HEK293T (cell line): Measurements from ENCODE around the gene MRPS35.

Source experiments
- CTCF ChIA-PET: fragments of 350-600 bp; formaldehyde crosslinking; extraction: SDS; loops from one replicate; lab custom pipeline; 2021; ENCODE audit warnings: antibody characterized with exemption, inconsistent platforms; lab: Yijun Ruan, JAX
- POLR2A ChIA-PET: fragments of 350-600 bp; formaldehyde crosslinking; extraction: SDS; loops from one replicate; lab custom pipeline; 2020; ENCODE audit warnings: antibody characterized with exemption, inconsistent platforms; lab: Yijun Ruan, JAX
- DNase-seq: peaks from one replicate; pipeline ENCODE4 v3.0.0; 2012; ENCODE audit warnings: mixed read lengths; ENCODE audit errors: extremely low spot score
- ARNT ChIP-seq: fragments of 450-650 bp; IDR thresholded peaks from 2 replicates; pipeline ENCODE4 v1.6.1; 2017; ENCODE audit warnings: mild to moderate bottlenecking
- BHLHE40 ChIP-seq: fragments of 450-650 bp; IDR thresholded peaks from 2 replicates; pipeline ENCODE4 v1.6.1; 2016; ENCODE audit warnings: mild to moderate bottlenecking, moderate library complexity, borderline replicate concordance
- CTBP1 ChIP-seq: fragments of 450-650 bp; IDR thresholded peaks from 2 replicates; pipeline ENCODE4 v1.6.1; 2016; ENCODE audit warnings: borderline replicate concordance
- ELF4 ChIP-seq: fragments of 450-650 bp; IDR thresholded peaks from 2 replicates; pipeline ENCODE4 v1.6.1; 2017; ENCODE audit warnings: antibody characterized with exemption
- FOXA1 ChIP-seq: fragments of 450-650 bp; IDR thresholded peaks from 2 replicates; pipeline ENCODE4 v1.6.1; 2016; ENCODE audit warnings: mild to moderate bottlenecking
- FOXK2 ChIP-seq: fragments of 450-650 bp; IDR thresholded peaks from 2 replicates; pipeline ENCODE4 v1.6.1; 2016; ENCODE audit warnings: mild to moderate bottlenecking
- FOXM1 ChIP-seq: fragments of 450-650 bp; IDR thresholded peaks from 2 replicates; pipeline ENCODE4 v1.6.1; 2017; ENCODE audit warnings: mild to moderate bottlenecking, borderline replicate concordance
- HDGF ChIP-seq: fragments of 450-650 bp; IDR thresholded peaks from 2 replicates; pipeline ENCODE4 v1.6.1; 2017; ENCODE audit warnings: antibody characterized with exemption, borderline replicate concordance
- L3MBTL2 ChIP-seq: fragments of 450-650 bp; conservative IDR thresholded peaks from 2 replicates; pipeline ENCODE4 v1.6.1; 2016; ENCODE audit warnings: mild to moderate bottlenecking
- LEF1 ChIP-seq: fragments of 450-650 bp; IDR thresholded peaks from 2 replicates; pipeline ENCODE4 v1.6.1; 2017; ENCODE audit warnings: mild to moderate bottlenecking, borderline replicate concordance
- NFRKB ChIP-seq: fragments of 450-650 bp; IDR thresholded peaks from 2 replicates; pipeline ENCODE4 v1.6.1; 2016; ENCODE audit warnings: mild to moderate bottlenecking, moderate library complexity
- PKNOX1 ChIP-seq: fragments of 450-650 bp; IDR thresholded peaks from 2 replicates; pipeline ENCODE4 v1.6.1; 2016
- SP1 ChIP-seq: fragments of 450-650 bp; IDR thresholded peaks from 2 replicates; pipeline ENCODE4 v1.6.1; 2017
- SUZ12 ChIP-seq: fragments of 450-650 bp; IDR thresholded peaks from 2 replicates; pipeline ENCODE4 v1.6.1; 2016; ENCODE audit warnings: mild to moderate bottlenecking
- TARDBP ChIP-seq: fragments of 450-650 bp; IDR thresholded peaks from 2 replicates; pipeline ENCODE4 v1.6.1; 2016
- ZNF384 ChIP-seq: fragments of 450-650 bp; IDR thresholded peaks from 2 replicates; pipeline ENCODE4 v1.6.1; 2016

Gene MRPS35

GRCh38 chr12:27673101-27673718 lies 37.4 kb upstream of the MRPS35 start:
- ChIA-PET POLR2A (no interaction called here), CTCF (no interaction called here)
- DNase-seq = no peak
- TF ChIP-seq L3MBTL2 (no peak), ELF4 (no peak), TARDBP (no peak), PKNOX1 (no peak), BHLHE40 (no peak), FOXM1 (no peak), CTBP1 (no peak), SUZ12 (no peak), ARNT (no peak), FOXA1 (no peak), FOXK2 (no peak), LEF1 (no peak), ZNF384 (no peak)

GRCh38 chr12:27674989-27675388 lies 35.6 kb upstream of the MRPS35 start:
- CTCF ChIA-PET = interaction anchor here (0.6 kb wide), 1 partner anchor 21 kb away, joined by 3 read pairs; the partner anchor contains the start of gene REP15
- POLR2A ChIA-PET = no interaction called here
- DNase-seq = no peak
- TF ChIP-seq L3MBTL2 = no peak
- no peak for TF ChIP-seq ELF4
- no peak for TF ChIP-seq CTBP1
- TF ChIP-seq LEF1 = no peak
- TF ChIP-seq PKNOX1 = no peak
- no peak for TF ChIP-seq HDGF

GRCh38 chr12:27680619-27681018 lies 30.0 kb upstream of the MRPS35 start:
- CTCF ChIA-PET = no interaction called here
- no peak for DNase-seq
- POLR2A ChIA-PET = no interaction called here
- TF ChIP-seq SUZ12 = no peak
- no peak for TF ChIP-seq CTBP1
- TF ChIP-seq FOXM1 = no peak
- TF ChIP-seq BHLHE40 = no peak
- no peak for TF ChIP-seq PKNOX1
- TF ChIP-seq FOXA1 = no peak

- POLR2A ChIA-PET = no interaction called here
- TF ChIP-seq ZNF384 (no peak), FOXM1 (no peak), FOXK2 (no peak), BHLHE40 (no peak)
- no peak for DNase-seq
- CTCF ChIA-PET = no interaction called here
Observed at GRCh38 chr12:27682534-27682933, 28.1 kb upstream of the MRPS35 start.

GRCh38 chr12:27685274-27685673 lies 25.4 kb upstream of the MRPS35 start:
- ChIA-PET POLR2A (interaction anchor here (0.5 kb wide), 1 partner anchor 815 kb away, joined by 3 read pairs; no protein-coding TSS in a partner anchor), CTCF (no interaction called here)
- no peak for DNase-seq
- TF ChIP-seq NFRKB (no peak), CTBP1 (no peak), SP1 (no peak), ARNT (no peak), ELF4 (no peak), SUZ12 (no peak), TARDBP (no peak), ZNF384 (no peak), BHLHE40 (no peak), L3MBTL2 (no peak), PKNOX1 (no peak), FOXA1 (no peak), FOXK2 (no peak), LEF1 (no peak), HDGF (no peak), FOXM1 (no peak)

- ChIA-PET POLR2A (no interaction called here), CTCF (no interaction called here)
- DNase-seq = no peak
- TF ChIP-seq FOXK2 (no peak), ARNT (no peak), LEF1 (no peak), HDGF (no peak), BHLHE40 (no peak), L3MBTL2 (no peak), FOXA1 (no peak), NFRKB (no peak), CTBP1 (no peak), TARDBP (no peak), ELF4 (no peak), PKNOX1 (no peak), FOXM1 (no peak), ZNF384 (no peak), SUZ12 (no peak), SP1 (no peak)
Observed at GRCh38 chr12:27686147-27686546, 24.5 kb upstream of the MRPS35 start.
